K562 (cell line): ENCODE measurements around the gene FAM53B. TPM values are rescaled to one million over a fixed set of nuclear protein-coding genes. Genes with fewer than 3 reads are reported as not detected.
A peak's percentile ranks its signal among the peaks of the same experiment; 100 is the strongest.

ENCODE experiments used
- CAMTA2 ChIP-seq: fragments of 250-450 bp; sonication (Bioruptor Pico); conservative IDR thresholded peaks from 2 replicates; pipeline ENCODE4 v1.5.1; 2022
- CBFA2T2 ChIP-seq: fragments of 450-650 bp; conservative IDR thresholded peaks from 2 replicates; pipeline ENCODE4 v1.6.1; 2017; ENCODE audit warnings: mild to moderate bottlenecking
- CBFA2T3 ChIP-seq: fragments of 450-650 bp; IDR thresholded peaks from 2 replicates; pipeline ENCODE4 v1.6.1; 2017
- CCNT2 ChIP-seq: IDR thresholded peaks from 2 replicates; pipeline ENCODE4 v1.6.1; 2011; ENCODE audit warnings: borderline replicate concordance, low read depth, mild to moderate bottlenecking, moderate library complexity, mixed read lengths, low read length; ENCODE audit not compliant: insufficient read length; ENCODE audit errors: extremely low read depth
- CGGBP1 ChIP-seq: fragments of 250-450 bp; sonication (Bioruptor Pico); IDR thresholded peaks from 2 replicates; pipeline ENCODE4 v1.9.0; 2021; ENCODE audit warnings: mild to moderate bottlenecking
- E4F1 ChIP-seq: fragments of 250-450 bp; sonication (Bioruptor Pico); IDR thresholded peaks from 2 replicates; pipeline ENCODE4 v1.5.0; 2021; ENCODE audit warnings: mild to moderate bottlenecking, borderline replicate concordance
- HDAC1 ChIP-seq, 2 experiments: fragments of 450-650 bp; IDR thresholded peaks; 2 replicates each; pipeline ENCODE4 v1.6.1; 2016 to 2017; ENCODE audit warnings: inconsistent platforms in 1 of 2, mild to moderate bottlenecking in 1 of 2, moderate library complexity in 1 of 2
- HSF4 ChIP-seq: fragments of 250-450 bp; sonication (Bioruptor Pico); IDR thresholded peaks from 2 replicates; pipeline ENCODE4 v2.1.2; 2022; ENCODE audit warnings: mild to moderate bottlenecking, moderate library complexity, borderline replicate concordance
- KAT2B ChIP-seq: IDR thresholded peaks from one replicate; pipeline ENCODE4 v1.6.1; 2012; ENCODE audit warnings: low read depth, mild to moderate bottlenecking, control low read depth, inconsistent platforms, low read length, moderate library complexity
- KDM1A ChIP-seq, 2 experiments: fragments of 450-650 bp; IDR thresholded peaks; 2 replicates each; pipeline ENCODE4 v1.6.1; 2016; ENCODE audit warnings: mild to moderate bottlenecking in 2 of 2
- MEF2D ChIP-seq: conservative IDR thresholded peaks from 2 replicates; pipeline ENCODE4 v1.6.1; 2016; ENCODE audit warnings: low read depth, missing genetic modification characterization, missing compliant biosample characterization
- NCOR1 ChIP-seq: fragments of 450-650 bp; IDR thresholded peaks from 2 replicates; pipeline ENCODE4 v1.6.1; 2016; ENCODE audit warnings: mild to moderate bottlenecking, moderate library complexity
- TCF3 ChIP-seq: sonication (generic); formaldehyde crosslinking; IDR thresholded peaks from 2 replicates; pipeline ENCODE4 v1.4.0; 2020; ENCODE audit warnings: mild to moderate bottlenecking, missing genetic modification reagents
- TEAD1 ChIP-seq, 2 experiments: fragments of 450-650 bp in 1 of 2; sonication (generic) in 1 of 2; formaldehyde crosslinking; IDR thresholded peaks; 2 replicates each; pipeline versions ENCODE4 v1.4.0 to v1.8.0; 2020 to 2022; ENCODE audit warnings: mild to moderate bottlenecking in 2 of 2, missing genetic modification reagents in 1 of 2
- ZC3H8 ChIP-seq: fragments of 450-650 bp; IDR thresholded peaks from 2 replicates; pipeline ENCODE4 v1.6.1; 2017
- ZNF592 ChIP-seq: fragments of 450-650 bp; IDR thresholded peaks from 2 replicates; pipeline ENCODE4 v1.6.1; 2017; ENCODE audit warnings: antibody characterized with exemption, mild to moderate bottlenecking
- polyA plus RNA-seq, 8 experiments: library from polyadenylated mRNA; depleted of rRNA in 4 of 8; stranded (reverse) in 5 of 8; unstranded in 3 of 8; fragments of >200 nt; fragmentation: Nextera tagmentation in 2 of 8; fragmentation: Illumina TruSeq in 1 of 8; extraction: Ambion mirVana in 2 of 8; extraction: Trizol in 1 of 8; gene quantifications; 2 replicates each; pipeline versions ENCODE4 v1.2.1 to v1.2.3, GENCODE V29; 2011 to 2014; ENCODE audit warnings: inconsistent platforms in 1 of 8, missing spikeins in 1 of 8
- total RNA-seq, 7 experiments: library from RNA; depleted of rRNA in 6 of 7; stranded (reverse); fragments of >200 nt in 6 of 7; fragmentation: Illumina TruSeq in 2 of 7; extraction: Trizol in 2 of 7; gene quantifications; 2 replicates each; pipeline versions ENCODE4 v1.2.1 to v1.2.3, GENCODE V29; 2011 to 2021; ENCODE audit warnings: low replicate concordance in 1 of 7
- TF ChIP-seq, protein P1 (sequence below): fragments of 450-650 bp; formaldehyde crosslinking; IDR thresholded peaks from 2 replicates; pipeline ENCODE4 v1.4.0; 2022; ENCODE audit warnings: missing genetic modification characterization
- TF ChIP-seq, protein P2 (sequence below): fragments of 250-450 bp; sonication (Bioruptor Pico); IDR thresholded peaks from 2 replicates; pipeline ENCODE4 v1.8.0; 2022; ENCODE audit warnings: moderate library complexity, mild to moderate bottlenecking, inconsistent platforms
- TF ChIP-seq, protein P3 (sequence below): fragments of 450-650 bp; IDR thresholded peaks from 2 replicates; pipeline ENCODE4 v1.6.1; 2016

The FAM53B gene
- total and polyA plus RNA-seq, 9 of the 15 experiments (the other 6 are each of a cell fraction or from before 2014, with no cell fraction given): 0.03 to 16.5 (median 5.0) TPM

- TF ChIP-seq CGGBP1 (CRISPR knock-in tag) (no peak), MEF2D (tag) (peak; percentile 89), NCOR1 (peak; percentile 86), CAMTA2 (CRISPR knock-in tag) (no peak), E4F1 (no peak), TEAD1 (CRISPR knock-in tag; IDR thresholded peaks at IDR 0.05) (no peak), TCF3 (peak; percentile 96), CBFA2T3 (peak; percentile 95), CCNT2 (peak; percentile 56), HDAC1 (IDR thresholded peaks at IDR 0.05) (peak in 1 of 2 experiments; percentile 60; a peak in 2 of 4 replicates), HSF4 (CRISPR knock-in tag) (no peak), CBFA2T2 (peak; percentile 90), KDM1A (IDR thresholded peaks at IDR 0.05) (peak; percentile 73 to 75), KAT2B (no peak), ZNF592 (no peak), ZC3H8 (no peak)
- TF ChIP-seq, protein P1, sequence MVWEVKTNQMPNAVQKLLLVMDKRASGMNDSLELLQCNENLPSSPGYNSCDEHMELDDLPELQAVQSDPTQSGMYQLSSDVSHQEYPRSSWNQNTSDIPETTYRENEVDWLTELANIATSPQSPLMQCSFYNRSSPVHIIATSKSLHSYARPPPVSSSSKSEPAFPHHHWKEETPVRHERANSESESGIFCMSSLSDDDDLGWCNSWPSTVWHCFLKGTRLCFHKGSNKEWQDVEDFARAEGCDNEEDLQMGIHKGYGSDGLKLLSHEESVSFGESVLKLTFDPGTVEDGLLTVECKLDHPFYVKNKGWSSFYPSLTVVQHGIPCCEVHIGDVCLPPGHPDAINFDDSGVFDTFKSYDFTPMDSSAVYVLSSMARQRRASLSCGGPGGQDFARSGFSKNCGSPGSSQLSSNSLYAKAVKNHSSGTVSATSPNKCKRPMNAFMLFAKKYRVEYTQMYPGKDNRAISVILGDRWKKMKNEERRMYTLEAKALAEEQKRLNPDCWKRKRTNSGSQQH: no peak
- TF ChIP-seq, protein P2, sequence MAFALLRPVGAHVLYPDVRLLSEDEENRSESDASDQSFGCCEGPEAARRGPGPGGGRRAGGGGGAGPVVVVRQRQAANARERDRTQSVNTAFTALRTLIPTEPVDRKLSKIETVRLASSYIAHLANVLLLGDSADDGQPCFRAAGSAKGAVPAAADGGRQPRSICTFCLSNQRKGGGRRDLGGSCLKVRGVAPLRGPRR (CRISPR knock-in tag): no peak
- TF ChIP-seq, protein P3, sequence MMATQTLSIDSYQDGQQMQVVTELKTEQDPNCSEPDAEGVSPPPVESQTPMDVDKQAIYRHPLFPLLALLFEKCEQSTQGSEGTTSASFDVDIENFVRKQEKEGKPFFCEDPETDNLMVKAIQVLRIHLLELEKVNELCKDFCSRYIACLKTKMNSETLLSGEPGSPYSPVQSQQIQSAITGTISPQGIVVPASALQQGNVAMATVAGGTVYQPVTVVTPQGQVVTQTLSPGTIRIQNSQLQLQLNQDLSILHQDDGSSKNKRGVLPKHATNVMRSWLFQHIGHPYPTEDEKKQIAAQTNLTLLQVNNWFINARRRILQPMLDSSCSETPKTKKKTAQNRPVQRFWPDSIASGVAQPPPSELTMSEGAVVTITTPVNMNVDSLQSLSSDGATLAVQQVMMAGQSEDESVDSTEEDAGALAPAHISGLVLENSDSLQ: peak; percentile 96
These were observed 155.3 kb downstream of the FAM53B start (continued) for GRCh38 chr10:124588736-124589490.
